Measurements from ENCODE around the gene IRAK1BP1. TPM values are rescaled to one million over a fixed set of nuclear protein-coding genes. Genes with fewer than 3 reads are reported as not detected.

The IRAK1BP1 gene
- total RNA-seq, 2 donors from 2014 or later = 5.7 to 6.4 TPM

- no peaks in the 10 kb centered on the region for H3K36me3 ChIP-seq (ENCODE audit: control insufficient read depth, insufficient read depth, low read length)
- Mint-ChIP-seq H3K27me3 (ENCODE audit: insufficient read depth) (no peaks in the 10 kb centered on the region), H3K4me3 (peak overlapping the region; percentile 94), H3K4me1 (peaks cover 9% of the 10 kb centered on the region), H3K27ac (peak overlapping the region; percentile 98), H3K9me3 (no peaks in the 10 kb centered on the region), H3K36me3 (ENCODE audit: low read depth) (peaks cover 13% of the 10 kb centered on the region)
- H3K4me3 ChIP-seq (ENCODE audit: low read length) = peak overlapping the region; percentile 94
- no peak overlapping the region for H3K27ac ChIP-seq (ENCODE audit: low read depth, low read length)
- no peak for DNase-seq
- no peak for TF ChIP-seq CTCF (conservative IDR thresholded peaks at IDR 0.05)
- H3K27me3 ChIP-seq (ENCODE audit: control insufficient read depth, insufficient read depth, low read length, poor library complexity, severe bottlenecking) = no peaks in the 10 kb centered on the region
- 30 to 44% methylated on average over 7 to 13 of the region's 13 CpGs for WGBS, 2 experiments (ENCODE audit: insufficient coverage in 1 of 2, insufficient read length in 1 of 2)
- H3K9me3 ChIP-seq (ENCODE audit: control insufficient read depth, low read length) = no peaks in the 10 kb centered on the region
- peak overlapping the region; percentile 88 for H3K9ac ChIP-seq (ENCODE audit: extremely low read depth, low read length, poor library complexity, severe bottlenecking)
- no peaks in the 10 kb centered on the region for H3K4me1 ChIP-seq (ENCODE audit: control insufficient read depth, insufficient read depth, low read length)
Measured at GRCh38 chr6:78867020-78867369, 356 bp upstream of the IRAK1BP1 start.

- Histone ChIP-seq H3K4me1 (ENCODE audit: control insufficient read depth, insufficient read depth, low read length) (no peaks in the 10 kb centered on the region), H3K9me3 (ENCODE audit: control insufficient read depth, low read length) (no peaks in the 10 kb centered on the region), H3K27me3 (ENCODE audit: control insufficient read depth, insufficient read depth, low read length, poor library complexity, severe bottlenecking) (no peaks in the 10 kb centered on the region), H3K36me3 (ENCODE audit: control insufficient read depth, insufficient read depth, low read length) (no peaks in the 10 kb centered on the region), H3K9ac (ENCODE audit: extremely low read depth, low read length, poor library complexity, severe bottlenecking) (peak overlapping the region; percentile 88), H3K27ac (ENCODE audit: low read depth, low read length) (peak overlapping the region; percentile 89), H3K4me3 (ENCODE audit: low read length) (peak overlapping the region; percentile 94)
- no peak for TF ChIP-seq CTCF (conservative IDR thresholded peaks at IDR 0.05)
- peaks cover 15% of the 10 kb centered on the region for H3K36me3 Mint-ChIP-seq (ENCODE audit: low read depth)
- peaks cover 9% of the 10 kb centered on the region for H3K4me1 Mint-ChIP-seq
- H3K27ac Mint-ChIP-seq = peak overlapping the region; percentile 98
- WGBS, 2 experiments (ENCODE audit: insufficient coverage in 1 of 2, insufficient read length in 1 of 2) = 58 to 78% methylated on average over 4 to 8 of the region's 8 CpGs
- peak overlapping the region; percentile 94 for H3K4me3 Mint-ChIP-seq
- DNase-seq = no peak
- no peaks in the 10 kb centered on the region for H3K27me3 Mint-ChIP-seq (ENCODE audit: insufficient read depth)
- H3K9me3 Mint-ChIP-seq = no peaks in the 10 kb centered on the region
Measured at GRCh38 chr6:78868116-78868515, 765 bp downstream of the IRAK1BP1 start.

GRCh38 chr6:78875505-78875904, 8.2 kb downstream of the IRAK1BP1 start:
- no peak overlapping the region for H3K27ac ChIP-seq (ENCODE audit: low read depth, low read length)
- H3K9me3 ChIP-seq (ENCODE audit: control insufficient read depth, low read length) = peaks cover 23% of the 10 kb centered on the region
- TF ChIP-seq CTCF (conservative IDR thresholded peaks at IDR 0.05) = no peak
- H3K27ac Mint-ChIP-seq = no peak overlapping the region
- 100% methylated on average over 2 of the region's 3 CpGs; no CpG with 5 or more reads in 1 of the 2 experiments for WGBS, 2 experiments (ENCODE audit: insufficient coverage in 1 of 2, insufficient read length in 1 of 2)
- no peak overlapping the region for H3K9ac ChIP-seq (ENCODE audit: extremely low read depth, low read length, poor library complexity, severe bottlenecking)
- H3K4me3 Mint-ChIP-seq = no peak overlapping the region
- H3K36me3 ChIP-seq (ENCODE audit: control insufficient read depth, insufficient read depth, low read length) = peaks cover 5% of the 10 kb centered on the region
- H3K27me3 ChIP-seq (ENCODE audit: control insufficient read depth, insufficient read depth, low read length, poor library complexity, severe bottlenecking) = no peaks in the 10 kb centered on the region
- no peaks in the 10 kb centered on the region for H3K27me3 Mint-ChIP-seq (ENCODE audit: insufficient read depth)
- peaks cover 64% of the 10 kb centered on the region for H3K36me3 Mint-ChIP-seq (ENCODE audit: low read depth)
- H3K9me3 Mint-ChIP-seq = peaks cover 42% of the 10 kb centered on the region
- H3K4me1 ChIP-seq (ENCODE audit: control insufficient read depth, insufficient read depth, low read length) = no peaks in the 10 kb centered on the region
- DNase-seq = no peak
- no peak overlapping the region for H3K4me3 ChIP-seq (ENCODE audit: low read length)
- no peaks in the 10 kb centered on the region for H3K4me1 Mint-ChIP-seq
